H9 (cell line): Measurements from ENCODE around the gene NFU1. TPM values are rescaled to one million over a fixed set of nuclear protein-coding genes. Genes with fewer than 3 reads are reported as not detected.

Source experiments
- DNase-seq: peaks from one replicate; pipeline ENCODE4 v3.0.0-alpha.2; 2017
- H2AFZ ChIP-seq: one replicate; pipeline ENCODE4 v1.6.1; 2013; ENCODE audit warnings: mild to moderate bottlenecking, low read length, control low read depth, moderate library complexity
- H2AK5ac ChIP-seq: 2 replicates; pipeline ENCODE4 v1.6.1; 2013; ENCODE audit warnings: low read length, control low read depth, mixed read lengths; ENCODE audit not compliant: insufficient read length
- H2BK120ac ChIP-seq: one replicate; pipeline ENCODE4 v1.6.1; 2013; ENCODE audit warnings: low read depth, mild to moderate bottlenecking, low read length, control low read depth, inconsistent platforms; ENCODE audit not compliant: poor library complexity, severe bottlenecking
- H2BK12ac ChIP-seq: 2 replicates; pipeline ENCODE4 v1.6.1; 2013; ENCODE audit warnings: low read length, control low read depth, mixed read lengths, low read depth; ENCODE audit not compliant: insufficient read length
- H2BK15ac ChIP-seq: 2 replicates; pipeline ENCODE4 v1.6.1; 2013; ENCODE audit warnings: low read depth, low read length, control low read depth
- H2BK20ac ChIP-seq: one replicate; pipeline ENCODE4 v1.6.1; 2013; ENCODE audit warnings: low read depth, mild to moderate bottlenecking, low read length, control low read depth, inconsistent platforms; ENCODE audit not compliant: poor library complexity, severe bottlenecking
- H2BK5ac ChIP-seq: 2 replicates; pipeline ENCODE4 v1.6.1; 2013; ENCODE audit warnings: low read length, control low read depth, mixed read lengths; ENCODE audit not compliant: insufficient read length
- H3K14ac ChIP-seq: 2 replicates; pipeline ENCODE4 v1.6.1; 2013; ENCODE audit warnings: low read length, control low read depth; ENCODE audit not compliant: insufficient read depth
- H3K18ac ChIP-seq: 2 replicates; pipeline ENCODE4 v1.6.1; 2013; ENCODE audit warnings: low read depth, mild to moderate bottlenecking, mixed read lengths, low read length, control low read depth; ENCODE audit not compliant: insufficient read length
- H3K23ac ChIP-seq: 2 replicates; pipeline ENCODE4 v1.6.1; 2013; ENCODE audit warnings: low read length, control low read depth, mixed read lengths, low read depth; ENCODE audit not compliant: insufficient read length
- H3K23me2 ChIP-seq: 2 replicates; pipeline ENCODE4 v1.6.1; 2013; ENCODE audit warnings: low read depth, mild to moderate bottlenecking, mixed read lengths, low read length, control low read depth; ENCODE audit not compliant: insufficient read length, poor library complexity, severe bottlenecking
- H3K27ac ChIP-seq: 2 replicates; pipeline ENCODE4 v1.5.1; 2013; ENCODE audit warnings: low read length, control low read depth, mixed read lengths, low read depth; ENCODE audit not compliant: insufficient read length
- H3K27me3 ChIP-seq: 2 replicates; pipeline ENCODE4 v1.6.1; 2013; ENCODE audit warnings: low read length, control low read depth, inconsistent platforms; ENCODE audit not compliant: insufficient read depth
- H3K4ac ChIP-seq: 2 replicates; pipeline ENCODE4 v1.6.1; 2013; ENCODE audit warnings: low read depth, mild to moderate bottlenecking, control low read depth, inconsistent platforms, low read length, moderate library complexity
- H3K4me1 ChIP-seq: 2 replicates; pipeline ENCODE4 v1.6.1; 2013; ENCODE audit warnings: low read length, control low read depth, inconsistent platforms; ENCODE audit not compliant: insufficient read depth
- H3K4me2 ChIP-seq: 2 replicates; pipeline ENCODE4 v1.6.1; 2013; ENCODE audit warnings: low read length, control low read depth, mixed read lengths; ENCODE audit not compliant: insufficient read length, insufficient read depth
- H3K56ac ChIP-seq: 2 replicates; pipeline ENCODE4 v1.6.1; 2013; ENCODE audit warnings: low read depth, mild to moderate bottlenecking, mixed read lengths, low read length, control low read depth; ENCODE audit not compliant: insufficient read length
- H3K79me1 ChIP-seq: 2 replicates; pipeline ENCODE4 v1.6.1; 2013; ENCODE audit warnings: low read depth, mild to moderate bottlenecking, moderate library complexity, low read length, control low read depth, inconsistent platforms; ENCODE audit not compliant: insufficient read depth, poor library complexity, severe bottlenecking
- H3K79me2 ChIP-seq: 2 replicates; pipeline ENCODE4 v1.6.1; 2013; ENCODE audit warnings: low read length, control low read depth, inconsistent platforms; ENCODE audit not compliant: insufficient read depth
- H3K9ac ChIP-seq: 2 replicates; pipeline ENCODE4 v1.6.1; 2013; ENCODE audit warnings: low read length, control low read depth, mixed read lengths; ENCODE audit not compliant: insufficient read length; ENCODE audit errors: extremely low read depth
- H3K9me3 ChIP-seq: one replicate; pipeline ENCODE4 v1.6.1; 2013; ENCODE audit warnings: low read depth, low read length, inconsistent platforms; ENCODE audit not compliant: control insufficient read depth
- H3T11ph ChIP-seq: one replicate; pipeline ENCODE4 v1.6.1; 2013; ENCODE audit warnings: mild to moderate bottlenecking, low read length, control low read depth, inconsistent platforms
- H4K20me1 ChIP-seq: one replicate; pipeline ENCODE4 v1.6.1; 2013; ENCODE audit not compliant: control insufficient read depth, insufficient read length, insufficient read depth
- H4K5ac ChIP-seq: 2 replicates; pipeline ENCODE4 v1.6.1; 2013; ENCODE audit warnings: low read depth, mild to moderate bottlenecking, mixed read lengths, low read length, control low read depth; ENCODE audit not compliant: insufficient read length
- H4K8ac ChIP-seq: replicated peaks from 2 replicates; pipeline ENCODE4 v1.6.1; 2013; ENCODE audit warnings: low read length, control low read depth, mixed read lengths, low read depth; ENCODE audit not compliant: insufficient read length
- H4K91ac ChIP-seq: 2 replicates; pipeline ENCODE4 v1.6.1; 2013; ENCODE audit warnings: low read depth, mild to moderate bottlenecking, moderate library complexity, mixed read lengths, low read length, control low read depth; ENCODE audit not compliant: insufficient read length
- H3K27ac Mint-ChIP-seq, 3 experiments: 2 replicates in 2 of 3; 3 replicates in 1 of 3; pipeline ENCODE4 v1.8.0; 2020 to 2021; ENCODE audit warnings: mixed read lengths in 3 of 3, mild to moderate bottlenecking in 1 of 3, moderate library complexity in 1 of 3
- H3K27me3 Mint-ChIP-seq: 2 replicates; pipeline ENCODE4 v1.8.0; 2021; ENCODE audit warnings: low read depth, mild to moderate bottlenecking, moderate library complexity, mixed read lengths
- H3K36me3 Mint-ChIP-seq, 3 experiments: 2 replicates in 2 of 3; 3 replicates in 1 of 3; pipeline ENCODE4 v1.8.0; 2020 to 2021; ENCODE audit warnings: low read depth in 3 of 3, mixed read lengths in 3 of 3; ENCODE audit not compliant: insufficient read depth in 1 of 3
- H3K4me1 Mint-ChIP-seq, 2 experiments: 2 replicates each; pipeline ENCODE4 v1.8.0; 2020; ENCODE audit warnings: mixed read lengths in 2 of 2
- H3K4me3 Mint-ChIP-seq, 2 experiments: 2 replicates in 1 of 2; 3 replicates in 1 of 2; pipeline ENCODE4 v1.8.0; 2020 to 2021; ENCODE audit warnings: mild to moderate bottlenecking in 2 of 2, mixed read lengths in 2 of 2, moderate library complexity in 1 of 2
- H3K9me3 Mint-ChIP-seq, 2 experiments: 2 replicates in 1 of 2; 3 replicates in 1 of 2; pipeline ENCODE4 v1.8.0; 2020; ENCODE audit warnings: mild to moderate bottlenecking in 2 of 2, mixed read lengths in 2 of 2, moderate library complexity in 1 of 2
- CTCF ChIP-seq: fragments of 200-600 bp; sonication (generic); conservative IDR thresholded peaks from 3 replicates; pipeline ENCODE4 v1.8.0; 2021; ENCODE audit warnings: antibody characterized with exemption, mild to moderate bottlenecking
- WGBS: extraction: QIAGEN DNeasy Blood & Tissue Kit; methylation state at CpG from one replicate; pipeline ENCODE4 v1.1.7; 2013; ENCODE audit warnings: missing lambda C conversion rate, low lambda C conversion rate, mixed read lengths; ENCODE audit not compliant: insufficient read length; ENCODE audit errors: extremely low coverage; 5-methylcytosine and 5-hydroxymethylcytosine counted together
- total RNA-seq: library from RNA; stranded (reverse); gene quantifications from 2 replicates; pipeline ENCODE4 v1.2.1, GENCODE V29; 2021

NFU1 gene
- total RNA-seq, 1 experiment from 2014 or later, result 61.4 TPM

GRCh38 chr2:69483696-69484095 lies 46.5 kb upstream of the NFU1 start:
- no peak overlapping the region for H3K56ac ChIP-seq
- no peaks in the 10 kb centered on the region for H3K23me2 ChIP-seq
- no peak overlapping the region for H3K23ac ChIP-seq
- DNase-seq, result no peak
- no peak overlapping the region for H4K5ac ChIP-seq
- Mint-ChIP-seq H3K9me3 (no peaks in the 10 kb centered on the region), H3K27me3 (no peaks in the 10 kb centered on the region), H3K27ac (peak overlapping the region in 1 of 3 experiments; percentile 58; a peak in 1 of 7 replicates), H3K4me3 (no peak overlapping the region), H3K4me1 (no peaks in the 10 kb centered on the region), H3K36me3 (no peaks in the 10 kb centered on the region; a peak in 1 of 7 replicates)
- H3K9ac ChIP-seq, result no peak overlapping the region
- no peaks in the 10 kb centered on the region for H4K20me1 ChIP-seq
- no CpG with 5 or more reads among the region's 3 CpGs for WGBS
- no peaks in the 10 kb centered on the region for H3K4me1 ChIP-seq
- H3K9me3 ChIP-seq, result no peaks in the 10 kb centered on the region
- no peak overlapping the region for H2BK120ac ChIP-seq
- H2AK5ac ChIP-seq, result no peak overlapping the region
- no peak overlapping the region for H2BK15ac ChIP-seq
- no peak overlapping the region for H2AFZ ChIP-seq
- H2BK20ac ChIP-seq, result no peak overlapping the region
- TF ChIP-seq CTCF, result no peak
- no peak overlapping the region for H2BK5ac ChIP-seq
- no peaks in the 10 kb centered on the region for H3K79me1 ChIP-seq
- no peak overlapping the region for H4K8ac ChIP-seq
- no peak overlapping the region for H4K91ac ChIP-seq
- H3K4me2 ChIP-seq, result no peak overlapping the region
- H3K4ac ChIP-seq, result no peak overlapping the region
- H3K27ac ChIP-seq, result no peak overlapping the region
- H3T11ph ChIP-seq, result no peak overlapping the region
- no peaks in the 10 kb centered on the region for H3K27me3 ChIP-seq
- H3K79me2 ChIP-seq, result no peaks in the 10 kb centered on the region
- H3K14ac ChIP-seq, result no peak overlapping the region
- H3K18ac ChIP-seq, result no peak overlapping the region
- H2BK12ac ChIP-seq, result no peak overlapping the region
